HepG2 (cell line): Measurements from ENCODE around the gene COPB2. TPM values are rescaled to one million over a fixed set of nuclear protein-coding genes. Genes with fewer than 3 reads are reported as not detected.

Experiments used
- ATAC-seq: fragments of 200-7000 bp; cut with Tn5 transposase; 3 replicates; pipeline ENCODE4 v1.9.1; 2020; ENCODE audit warnings: mild to moderate bottlenecking, moderate library complexity
- BruUV-seq: library from RNA; stranded (reverse); fragments of 400-500 nt; replicated peaks from 2 replicates; lab custom pipeline; 2021; lab: Mats Ljungman, UMichigan
- CTCF ChIA-PET: fragments of 300-600 bp; formaldehyde crosslinking; extraction: SDS; loops from one replicate; lab custom pipeline; 2021; ENCODE audit warnings: low total read pairs, inconsistent platforms, low intra/inter-chr PET ratio; lab: Yijun Ruan, JAX
- POLR2A ChIA-PET: fragments of 350-600 bp; sonication (Branson Sonifier 250); formaldehyde crosslinking; loops from one replicate; lab custom pipeline; 2020; ENCODE audit warnings: antibody characterized with exemption, inconsistent platforms; lab: Yijun Ruan, JAX
- DNase-seq: peaks from one replicate; pipeline ENCODE4 v3.0.0-alpha.2; 2015; ENCODE audit warnings: low spot score
- FAIRE-seq: peaks from 3 replicates; lab custom pipeline; 2011; peaks lifted over from hg19 to GRCh38; lab: Jason Lieb, UNC
- H2AFZ ChIP-seq: one replicate; pipeline ENCODE4 v1.6.1; 2011; ENCODE audit warnings: low read length, inconsistent platforms
- H3K27ac ChIP-seq: fragments of 300-600 bp; 3 replicates; pipeline ENCODE4 v1.8.0; 2011; ENCODE audit warnings: mixed run types, mild to moderate bottlenecking, mixed read lengths, low read length, inconsistent platforms; ENCODE audit not compliant: insufficient read depth; ENCODE audit errors: extremely low read length
- H3K27me3 ChIP-seq, 2 experiments: fragments of 200-600 bp in 1 of 2; 2 replicates in 1 of 2; 3 replicates in 1 of 2; pipeline versions ENCODE4 v1.6.0 to v1.8.0; 2011; ENCODE audit warnings: low read length in 2 of 2, mild to moderate bottlenecking in 2 of 2, moderate library complexity in 2 of 2, inconsistent platforms in 1 of 2; ENCODE audit not compliant: insufficient read depth in 2 of 2, control insufficient read depth in 1 of 2
- H3K36me3 ChIP-seq, 2 experiments: fragments of 200-600 bp in 1 of 2; replicated peaks in 1 of 2; 2 replicates in 1 of 2; 3 replicates in 1 of 2; pipeline versions ENCODE4 v1.5.1 to v1.8.0; 2011; ENCODE audit warnings: low read length in 2 of 2, inconsistent platforms in 1 of 2; ENCODE audit not compliant: insufficient read depth in 2 of 2, control insufficient read depth in 1 of 2
- H3K4me1 ChIP-seq: 2 replicates; pipeline ENCODE4 v1.5.1; 2012; ENCODE audit warnings: low read length, inconsistent platforms; ENCODE audit not compliant: insufficient read depth
- H3K4me2 ChIP-seq: 2 replicates; pipeline ENCODE4 v1.6.0; 2011; ENCODE audit warnings: low read depth, low read length, inconsistent platforms
- H3K4me3 ChIP-seq, 3 experiments: fragments of 200-600 bp in 1 of 3; sonication (generic), shearing (Covaris generic) in 1 of 3; replicated peaks in 1 of 3; 2 replicates each; pipeline ENCODE4 v1.5.1; 2011 to 2016; ENCODE audit warnings: low read length in 3 of 3, inconsistent platforms in 2 of 3, low read depth in 2 of 3, mild to moderate bottlenecking in 2 of 3, control low read depth in 1 of 3, mixed read lengths in 1 of 3; ENCODE audit not compliant: insufficient read depth in 1 of 3
- H3K79me2 ChIP-seq: one replicate; pipeline ENCODE4 v1.6.1; 2011; ENCODE audit warnings: low read length, inconsistent platforms; ENCODE audit not compliant: insufficient read depth
- H3K9ac ChIP-seq: 2 replicates; pipeline ENCODE4 v1.6.0; 2011; ENCODE audit warnings: mild to moderate bottlenecking, low read depth, low read length, inconsistent platforms; ENCODE audit not compliant: insufficient read depth
- H3K9me3 ChIP-seq: 2 replicates; pipeline ENCODE4 v1.5.1; 2012; ENCODE audit warnings: mild to moderate bottlenecking, low read length
- H4K20me1 ChIP-seq: 2 replicates; pipeline ENCODE4 v1.6.0; 2011; ENCODE audit warnings: inconsistent platforms, mild to moderate bottlenecking, low read length, moderate library complexity; ENCODE audit not compliant: insufficient read depth
- BRCA1 ChIP-seq: sonication (generic); formaldehyde crosslinking; IDR thresholded peaks from 2 replicates; pipeline ENCODE4 v1.4.0; 2020; ENCODE audit warnings: missing genetic modification reagents
- CREB1 ChIP-seq, 2 experiments: fragments of 450-650 bp in 1 of 2; IDR thresholded peaks; 2 replicates each; pipeline ENCODE4 v1.6.1; 2016 to 2017; ENCODE audit warnings: control low read depth in 1 of 2, mild to moderate bottlenecking in 1 of 2, missing compliant biosample characterization in 1 of 2, missing genetic modification characterization in 1 of 2
- HNRNPUL1 ChIP-seq: fragments of 200-400 bp; formaldehyde crosslinking; IDR thresholded peaks from 2 replicates; pipeline ENCODE4 v1.6.1; 2017; ENCODE audit warnings: low read depth, mild to moderate bottlenecking, low read length, moderate library complexity
- ZKSCAN8 ChIP-seq: IDR thresholded peaks from 2 replicates; pipeline ENCODE4 v1.6.1; 2016; ENCODE audit warnings: borderline replicate concordance, missing genetic modification reagents, missing compliant biosample characterization
- ZNF879 ChIP-seq: sonication (generic); formaldehyde crosslinking; IDR thresholded peaks from 2 replicates; pipeline ENCODE4 v1.8.1; 2023; ENCODE audit warnings: missing genetic modification reagents
- WGBS: methylation state at CpG from one replicate; pipeline ENCODE4 v1.1.6; 2017; ENCODE audit warnings: low lambda C conversion rate; 5-methylcytosine and 5-hydroxymethylcytosine counted together
- in situ Hi-C: cut with HindIII; loops from 2 replicates; pipeline ENCODE4 v1.10.0; 2017; ENCODE audit warnings: low pct_unique_long_range_greater_than_20kb; ENCODE audit not compliant: extremely low pct_ligation_motif_present
- intact Hi-C: fragments of 100-400 bp; cut with micrococcal nuclease; formaldehyde crosslinking; loops from one replicate; pipeline ENCODE4 v1.10.0; 2022; ENCODE audit not compliant: unreplicated experiment
- polyA plus RNA-seq, 8 experiments: library from polyadenylated mRNA; depleted of rRNA in 3 of 8; stranded (reverse) in 7 of 8; unstranded in 1 of 8; fragments of >200 nt; fragmentation: Illumina TruSeq in 4 of 8; extraction: Trizol in 4 of 8; gene quantifications; 2 replicates each; pipeline versions ENCODE4 v1.2.1 to v1.2.3, GENCODE V29; 2011 to 2016; ENCODE audit warnings: low read depth in 4 of 8, missing spikeins in 1 of 8, mixed read lengths in 1 of 8; ENCODE audit not compliant: insufficient read depth in 1 of 8
- total RNA-seq, 5 experiments: library from RNA; depleted of rRNA; stranded (reverse); fragments of >200 nt; fragmentation: Illumina TruSeq; extraction: Trizol; gene quantifications; 2 replicates each; pipeline ENCODE4 v1.2.3, GENCODE V29; 2016; ENCODE audit warnings: low read depth in 1 of 5
- TF ChIP-seq, protein P1 (sequence below): sonication (generic); formaldehyde crosslinking; IDR thresholded peaks from 2 replicates; pipeline ENCODE4 v1.4.0; 2020; ENCODE audit warnings: missing genetic modification reagents
- TF ChIP-seq, protein P2 (sequence below): sonication (generic); formaldehyde crosslinking; IDR thresholded peaks from 2 replicates; pipeline ENCODE4 v1.5.0; 2020; ENCODE audit warnings: mild to moderate bottlenecking, missing genetic modification reagents, borderline replicate concordance
- TF ChIP-seq, protein P3 (sequence below): sonication (generic); formaldehyde crosslinking; IDR thresholded peaks from 2 replicates; pipeline ENCODE4 v1.8.0; 2022; ENCODE audit warnings: mild to moderate bottlenecking, missing genetic modification reagents, moderate library complexity

Gene COPB2
- total and polyA plus RNA-seq, 2 of the 13 experiments (the other 11 are each of a cell fraction or from before 2014, with no cell fraction given), result 83.3 to 217 TPM

DNA sequence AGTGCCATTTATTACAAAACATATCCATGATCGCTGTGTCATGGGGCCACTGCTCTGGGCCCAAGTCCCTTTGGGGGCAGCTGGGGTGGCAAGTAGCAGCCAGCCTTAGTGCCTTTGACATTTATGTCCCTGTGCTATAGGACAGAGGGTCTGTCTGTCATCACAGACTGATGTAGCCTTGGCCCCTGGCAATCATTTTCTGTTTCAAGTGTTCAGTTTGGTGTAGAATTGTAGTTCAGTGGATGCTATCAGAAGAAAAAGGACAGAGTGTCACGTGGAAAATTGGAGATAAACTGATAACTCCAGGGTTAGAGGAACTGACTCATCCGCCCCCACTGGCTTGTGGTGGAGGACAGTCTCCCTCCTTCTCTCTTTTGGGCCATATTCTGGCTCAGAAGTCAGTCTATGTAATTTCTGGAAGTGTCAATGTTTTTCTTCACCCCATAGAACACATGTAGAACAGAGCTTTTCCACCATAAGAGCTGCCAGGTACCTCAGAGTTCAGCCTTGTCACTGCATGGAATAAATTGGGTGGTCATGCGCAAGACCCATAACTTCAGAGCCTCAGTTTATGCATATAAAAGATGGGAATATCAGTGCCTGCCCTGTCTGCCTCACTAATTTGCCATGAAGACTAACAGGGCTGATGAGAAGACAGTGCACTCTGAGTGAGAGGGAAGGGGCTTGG is 50.1 kb downstream of the COPB2 start:
- Histone ChIP-seq H3K9ac (no peak overlapping the region), H3K4me2 (no peak overlapping the region), H2AFZ (no peak overlapping the region), H3K4me1 (0 out of 2 replicates have a peak, but pooled peaks cover 6% of the 10 kb centered on the region), H3K4me3 (no peak overlapping the region), H3K9me3 (no peaks in the 10 kb centered on the region), H3K36me3 (no peaks in the 10 kb centered on the region), H3K27ac (no peak overlapping the region), H3K79me2 (peaks cover 4% of the 10 kb centered on the region), H4K20me1 (no peaks in the 10 kb centered on the region), H3K27me3 (no peaks in the 10 kb centered on the region; a peak in 1 of 5 replicates)
- ChIA-PET POLR2A (no interaction called here), CTCF (no interaction called here)
- 30% methylated on average over 4 of the region's 4 CpGs for WGBS
- ATAC-seq (no peak), DNase-seq (no peak), FAIRE-seq (no peak)
- BruUV-seq, result no TSS peak
- intact Hi-C loops, result no loop called here
- in situ Hi-C loops, result no loop called here
- TF ChIP-seq, protein P1, sequence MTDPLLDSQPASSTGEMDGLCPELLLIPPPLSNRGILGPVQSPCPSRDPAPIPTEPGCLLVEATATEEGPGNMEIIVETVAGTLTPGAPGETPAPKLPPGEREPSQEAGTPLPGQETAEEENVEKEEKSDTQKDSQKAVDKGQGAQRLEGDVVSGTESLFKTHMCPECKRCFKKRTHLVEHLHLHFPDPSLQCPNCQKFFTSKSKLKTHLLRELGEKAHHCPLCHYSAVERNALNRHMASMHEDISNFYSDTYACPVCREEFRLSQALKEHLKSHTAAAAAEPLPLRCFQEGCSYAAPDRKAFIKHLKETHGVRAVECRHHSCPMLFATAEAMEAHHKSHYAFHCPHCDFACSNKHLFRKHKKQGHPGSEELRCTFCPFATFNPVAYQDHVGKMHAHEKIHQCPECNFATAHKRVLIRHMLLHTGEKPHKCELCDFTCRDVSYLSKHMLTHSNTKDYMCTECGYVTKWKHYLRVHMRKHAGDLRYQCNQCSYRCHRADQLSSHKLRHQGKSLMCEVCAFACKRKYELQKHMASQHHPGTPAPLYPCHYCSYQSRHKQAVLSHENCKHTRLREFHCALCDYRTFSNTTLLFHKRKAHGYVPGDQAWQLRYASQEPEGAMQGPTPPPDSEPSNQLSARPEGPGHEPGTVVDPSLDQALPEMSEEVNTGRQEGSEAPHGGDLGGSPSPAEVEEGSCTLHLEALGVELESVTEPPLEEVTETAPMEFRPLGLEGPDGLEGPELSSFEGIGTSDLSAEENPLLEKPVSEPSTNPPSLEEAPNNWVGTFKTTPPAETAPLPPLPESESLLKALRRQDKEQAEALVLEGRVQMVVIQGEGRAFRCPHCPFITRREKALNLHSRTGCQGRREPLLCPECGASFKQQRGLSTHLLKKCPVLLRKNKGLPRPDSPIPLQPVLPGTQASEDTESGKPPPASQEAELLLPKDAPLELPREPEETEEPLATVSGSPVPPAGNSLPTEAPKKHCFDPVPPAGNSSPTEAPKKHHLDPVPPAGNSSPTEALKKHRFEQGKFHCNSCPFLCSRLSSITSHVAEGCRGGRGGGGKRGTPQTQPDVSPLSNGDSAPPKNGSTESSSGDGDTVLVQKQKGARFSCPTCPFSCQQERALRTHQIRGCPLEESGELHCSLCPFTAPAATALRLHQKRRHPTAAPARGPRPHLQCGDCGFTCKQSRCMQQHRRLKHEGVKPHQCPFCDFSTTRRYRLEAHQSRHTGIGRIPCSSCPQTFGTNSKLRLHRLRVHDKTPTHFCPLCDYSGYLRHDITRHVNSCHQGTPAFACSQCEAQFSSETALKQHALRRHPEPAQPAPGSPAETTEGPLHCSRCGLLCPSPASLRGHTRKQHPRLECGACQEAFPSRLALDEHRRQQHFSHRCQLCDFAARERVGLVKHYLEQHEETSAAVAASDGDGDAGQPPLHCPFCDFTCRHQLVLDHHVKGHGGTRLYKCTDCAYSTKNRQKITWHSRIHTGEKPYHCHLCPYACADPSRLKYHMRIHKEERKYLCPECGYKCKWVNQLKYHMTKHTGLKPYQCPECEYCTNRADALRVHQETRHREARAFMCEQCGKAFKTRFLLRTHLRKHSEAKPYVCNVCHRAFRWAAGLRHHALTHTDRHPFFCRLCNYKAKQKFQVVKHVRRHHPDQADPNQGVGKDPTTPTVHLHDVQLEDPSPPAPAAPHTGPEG, result no peak
- no peak for TF ChIP-seq BRCA1 (CRISPR knock-in tag)
- TF ChIP-seq, protein P2, sequence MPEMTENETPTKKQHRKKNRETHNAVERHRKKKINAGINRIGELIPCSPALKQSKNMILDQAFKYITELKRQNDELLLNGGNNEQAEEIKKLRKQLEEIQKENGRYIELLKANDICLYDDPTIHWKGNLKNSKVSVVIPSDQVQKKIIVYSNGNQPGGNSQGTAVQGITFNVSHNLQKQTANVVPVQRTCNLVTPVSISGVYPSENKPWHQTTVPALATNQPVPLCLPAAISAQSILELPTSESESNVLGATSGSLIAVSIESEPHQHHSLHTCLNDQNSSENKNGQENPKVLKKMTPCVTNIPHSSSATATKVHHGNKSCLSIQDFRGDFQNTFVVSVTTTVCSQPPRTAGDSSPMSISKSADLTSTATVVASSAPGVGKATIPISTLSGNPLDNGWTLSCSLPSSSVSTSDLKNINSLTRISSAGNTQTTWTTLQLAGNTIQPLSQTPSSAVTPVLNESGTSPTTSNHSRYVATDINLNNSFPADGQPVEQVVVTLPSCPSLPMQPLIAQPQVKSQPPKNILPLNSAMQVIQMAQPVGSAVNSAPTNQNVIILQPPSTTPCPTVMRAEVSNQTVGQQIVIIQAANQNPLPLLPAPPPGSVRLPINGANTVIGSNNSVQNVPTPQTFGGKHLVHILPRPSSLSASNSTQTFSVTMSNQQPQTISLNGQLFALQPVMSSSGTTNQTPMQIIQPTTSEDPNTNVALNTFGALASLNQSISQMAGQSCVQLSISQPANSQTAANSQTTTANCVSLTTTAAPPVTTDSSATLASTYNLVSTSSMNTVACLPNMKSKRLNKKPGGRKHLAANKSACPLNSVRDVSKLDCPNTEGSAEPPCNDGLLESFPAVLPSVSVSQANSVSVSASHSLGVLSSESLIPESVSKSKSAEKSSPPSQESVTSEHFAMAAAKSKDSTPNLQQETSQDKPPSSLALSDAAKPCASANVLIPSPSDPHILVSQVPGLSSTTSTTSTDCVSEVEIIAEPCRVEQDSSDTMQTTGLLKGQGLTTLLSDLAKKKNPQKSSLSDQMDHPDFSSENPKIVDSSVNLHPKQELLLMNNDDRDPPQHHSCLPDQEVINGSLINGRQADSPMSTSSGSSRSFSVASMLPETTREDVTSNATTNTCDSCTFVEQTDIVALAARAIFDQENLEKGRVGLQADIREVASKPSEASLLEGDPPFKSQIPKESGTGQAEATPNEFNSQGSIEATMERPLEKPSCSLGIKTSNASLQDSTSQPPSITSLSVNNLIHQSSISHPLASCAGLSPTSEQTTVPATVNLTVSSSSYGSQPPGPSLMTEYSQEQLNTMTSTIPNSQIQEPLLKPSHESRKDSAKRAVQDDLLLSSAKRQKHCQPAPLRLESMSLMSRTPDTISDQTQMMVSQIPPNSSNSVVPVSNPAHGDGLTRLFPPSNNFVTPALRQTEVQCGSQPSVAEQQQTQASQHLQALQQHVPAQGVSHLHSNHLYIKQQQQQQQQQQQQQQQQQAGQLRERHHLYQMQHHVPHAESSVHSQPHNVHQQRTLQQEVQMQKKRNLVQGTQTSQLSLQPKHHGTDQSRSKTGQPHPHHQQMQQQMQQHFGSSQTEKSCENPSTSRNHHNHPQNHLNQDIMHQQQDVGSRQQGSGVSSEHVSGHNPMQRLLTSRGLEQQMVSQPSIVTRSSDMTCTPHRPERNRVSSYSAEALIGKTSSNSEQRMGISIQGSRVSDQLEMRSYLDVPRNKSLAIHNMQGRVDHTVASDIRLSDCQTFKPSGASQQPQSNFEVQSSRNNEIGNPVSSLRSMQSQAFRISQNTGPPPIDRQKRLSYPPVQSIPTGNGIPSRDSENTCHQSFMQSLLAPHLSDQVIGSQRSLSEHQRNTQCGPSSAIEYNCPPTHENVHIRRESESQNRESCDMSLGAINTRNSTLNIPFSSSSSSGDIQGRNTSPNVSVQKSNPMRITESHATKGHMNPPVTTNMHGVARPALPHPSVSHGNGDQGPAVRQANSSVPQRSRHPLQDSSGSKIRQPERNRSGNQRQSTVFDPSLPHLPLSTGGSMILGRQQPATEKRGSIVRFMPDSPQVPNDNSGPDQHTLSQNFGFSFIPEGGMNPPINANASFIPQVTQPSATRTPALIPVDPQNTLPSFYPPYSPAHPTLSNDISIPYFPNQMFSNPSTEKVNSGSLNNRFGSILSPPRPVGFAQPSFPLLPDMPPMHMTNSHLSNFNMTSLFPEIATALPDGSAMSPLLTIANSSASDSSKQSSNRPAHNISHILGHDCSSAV (CRISPR knock-in tag), result no peak
- TF ChIP-seq HNRNPUL1, result no peak
- no peak for TF ChIP-seq ZKSCAN8 (CRISPR knock-in tag)
- no peak for TF ChIP-seq ZNF879 (CRISPR knock-in tag)
- no peak for TF ChIP-seq CREB1 (IDR thresholded peaks at IDR 0.05)
- no peak for TF ChIP-seq CREB1 (CRISPR knock-in tag; IDR thresholded peaks at IDR 0.05)
- TF ChIP-seq, protein P3, sequence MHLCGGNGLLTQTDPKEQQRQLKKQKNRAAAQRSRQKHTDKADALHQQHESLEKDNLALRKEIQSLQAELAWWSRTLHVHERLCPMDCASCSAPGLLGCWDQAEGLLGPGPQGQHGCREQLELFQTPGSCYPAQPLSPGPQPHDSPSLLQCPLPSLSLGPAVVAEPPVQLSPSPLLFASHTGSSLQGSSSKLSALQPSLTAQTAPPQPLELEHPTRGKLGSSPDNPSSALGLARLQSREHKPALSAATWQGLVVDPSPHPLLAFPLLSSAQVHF, result no peak
